Naive thymus-derived CD8-positive, alpha-beta T cell (primary cell): ENCODE results near the gene BNC1. TPM values are rescaled to one million over a fixed set of nuclear protein-coding genes. Genes with fewer than 3 reads are reported as not detected.
"Not testable (repeated sequence)": the region's sequence is repeated elsewhere in the genome, so short reads cannot be mapped to it uniquely, and the experiment has no call there.

ENCODE experiments used
- ATAC-seq, 2 donors: fragments of 150-1000 bp; cut with Tn5 transposase in 1 of 2; sonication (Bioruptor Pico), chemical (Tn5 transposase) in 1 of 2; 1 replicate in 1 of 2; 2 replicates in 1 of 2; pipeline ENCODE4 v1.10.0; 2021; ENCODE audit warnings: mild to moderate bottlenecking in 2 of 2, moderate library complexity in 2 of 2
- POLR2A ChIA-PET: fragments of 350-600 bp; sonication (Branson Sonifier 250); formaldehyde crosslinking; loops from one replicate; lab custom pipeline; 2021; ENCODE audit warnings: antibody characterized with exemption; lab: Charles Lee
- DNase-seq, 10 donors: peaks; one replicate each; pipeline versions ENCODE4 v3.0.0 to v3.0.0-alpha.2; 2020 to 2022
- H3K27ac Mint-ChIP-seq, 10 donors: one replicate each; pipeline ENCODE4 v1.8.0; 2020 to 2022; ENCODE audit warnings: mild to moderate bottlenecking in 10 of 10, mixed read lengths in 10 of 10, moderate library complexity in 4 of 10, inconsistent platforms in 1 of 10
- H3K27me3 Mint-ChIP-seq, 5 donors: one replicate each; pipeline ENCODE4 v1.8.0; 2021 to 2022; ENCODE audit warnings: mixed read lengths in 5 of 5
- H3K36me3 Mint-ChIP-seq, 3 donors: one replicate each; pipeline ENCODE4 v1.8.0; 2020 to 2022; ENCODE audit warnings: mixed read lengths in 3 of 3, mild to moderate bottlenecking in 2 of 3, inconsistent platforms in 1 of 3
- H3K4me1 Mint-ChIP-seq, 4 donors: one replicate each; pipeline ENCODE4 v1.8.0; 2021 to 2022; ENCODE audit warnings: mixed read lengths in 4 of 4
- H3K4me3 Mint-ChIP-seq, 10 donors: one replicate each; pipeline ENCODE4 v1.8.0; 2020 to 2022; ENCODE audit warnings: mild to moderate bottlenecking in 10 of 10, mixed read lengths in 10 of 10, moderate library complexity in 6 of 10, inconsistent platforms in 1 of 10
- H3K9me3 Mint-ChIP-seq, 9 donors: one replicate each; pipeline ENCODE4 v1.8.0; 2020 to 2022; ENCODE audit warnings: mixed read lengths in 9 of 9, mild to moderate bottlenecking in 3 of 9, inconsistent platforms in 1 of 9, moderate library complexity in 1 of 9
- polyA plus RNA-seq, 3 donors: library from polyadenylated mRNA; unstranded; fragments of 300-500 nt; fragmentation: Illumina TruSeq; gene quantifications; one replicate each; pipeline ENCODE4 v1.2.3, GENCODE V29; 2021
- total RNA-seq, 8 experiments: library from RNA in 2 of 8; stranded (reverse) in 2 of 8; gene quantifications; one replicate each; pipeline ENCODE4 v1.2.3 and lab custom pipeline; 2021 to 2026

The BNC1 gene
- total and polyA plus RNA-seq, 5 experiments from 2014 or later: not detected

GRCh38 chr15:83270176-83270575 is 14.3 kb downstream of the BNC1 start:
- no peak overlapping the region for H3K4me3 Mint-ChIP-seq
- H3K27ac Mint-ChIP-seq: no peak overlapping the region
- DNase-seq: no peak
- POLR2A ChIA-PET: no interaction called here
- no peak for ATAC-seq
- H3K27me3 Mint-ChIP-seq: peaks cover 14 to 46% (median 23%) of the 10 kb centered on the region in 5 donors
- peaks cover 0 to 5% (median 0%) of the 10 kb centered on the region in 9 donors for H3K9me3 Mint-ChIP-seq
- no peaks in the 10 kb centered on the region for H3K36me3 Mint-ChIP-seq
- no peaks in the 10 kb centered on the region for H3K4me1 Mint-ChIP-seq

GRCh38 chr15:83268147-83268546 is 16.3 kb downstream of the BNC1 start:
- H3K9me3 Mint-ChIP-seq: peaks cover 0 to 2% (median 0%) of the 10 kb centered on the region in 9 donors
- H3K4me1 Mint-ChIP-seq: no peaks in the 10 kb centered on the region
- no peak overlapping the region for H3K27ac Mint-ChIP-seq
- peaks cover 17 to 49% (median 26%) of the 10 kb centered on the region in 5 donors for H3K27me3 Mint-ChIP-seq
- DNase-seq (no peak), ATAC-seq (no peak)
- no peak overlapping the region for H3K4me3 Mint-ChIP-seq
- no peaks in the 10 kb centered on the region for H3K36me3 Mint-ChIP-seq
- POLR2A ChIA-PET: no interaction called here

GRCh38 chr15:83262594-83263315 is 21.7 kb downstream of the BNC1 start:
- Mint-ChIP-seq H3K4me1 (no peaks in the 10 kb centered on the region), H3K36me3 (no peaks in the 10 kb centered on the region), H3K27me3 (peaks cover 20 to 55% (median 22%) of the 10 kb centered on the region in 5 donors), H3K4me3 (no peak overlapping the region), H3K9me3 (no peaks in the 10 kb centered on the region), H3K27ac (no peak overlapping the region)
- POLR2A ChIA-PET: no interaction called here
- no peak for DNase-seq
- ATAC-seq: no peak

- H3K4me1 Mint-ChIP-seq, DNase-seq, ATAC-seq, H3K27ac Mint-ChIP-seq, H3K36me3 Mint-ChIP-seq, POLR2A ChIA-PET, H3K4me3 Mint-ChIP-seq, H3K9me3 Mint-ChIP-seq: not testable (repeated sequence)
- H3K27me3 Mint-ChIP-seq: peaks cover 21 to 59% (median 25%) of the 10 kb centered on the region in 5 donors
These were observed 22.3 kb downstream of the BNC1 start for GRCh38 chr15:83262181-83262580.

GRCh38 chr15:83250781-83251180 is 33.7 kb downstream of the BNC1 start:
- no peaks in the 10 kb centered on the region for H3K9me3 Mint-ChIP-seq
- POLR2A ChIA-PET: no interaction called here
- H3K27me3 Mint-ChIP-seq: peaks cover 31 to 69% (median 43%) of the 10 kb centered on the region in 5 donors
- ATAC-seq: no peak
- no peaks in the 10 kb centered on the region for H3K36me3 Mint-ChIP-seq
- no peak for DNase-seq
- H3K27ac Mint-ChIP-seq: no peak overlapping the region
- H3K4me1 Mint-ChIP-seq: no peaks in the 10 kb centered on the region
- H3K4me3 Mint-ChIP-seq: no peak overlapping the region

GRCh38 chr15:83249030-83249343 is 35.5 kb downstream of the BNC1 start:
- H3K27me3 Mint-ChIP-seq: peaks cover 33 to 70% (median 39%) of the 10 kb centered on the region in 5 donors

GRCh38 chr15:83248151-83249029 is 36.1 kb downstream of the BNC1 start:
- DNase-seq (peak in 5 of 10 donors; percentile 17 to 58 (median 46)), ATAC-seq (peak in 1 of 2 donors; percentile 32)
- no peak overlapping the region for H3K27ac Mint-ChIP-seq
- H3K36me3 Mint-ChIP-seq: no peaks in the 10 kb centered on the region
- no peak overlapping the region for H3K4me3 Mint-ChIP-seq
- no peaks in the 10 kb centered on the region for H3K4me1 Mint-ChIP-seq
- POLR2A ChIA-PET: no interaction called here
- no peaks in the 10 kb centered on the region for H3K9me3 Mint-ChIP-seq
- H3K27me3 Mint-ChIP-seq: peaks cover 33 to 70% (median 39%) of the 10 kb centered on the region in 5 donors

More at GRCh38 chr15:83249030-83249343, 35.5 kb downstream of the BNC1 start:
- Mint-ChIP-seq H3K27ac (no peak overlapping the region), H3K36me3 (no peaks in the 10 kb centered on the region), H3K4me3 (no peak overlapping the region), H3K9me3 (no peaks in the 10 kb centered on the region), H3K4me1 (no peaks in the 10 kb centered on the region)
- POLR2A ChIA-PET: no interaction called here
- DNase-seq (no peak), ATAC-seq (no peak)

- ATAC-seq (no peak), DNase-seq (no peak)
- H3K27me3 Mint-ChIP-seq: peaks cover 21 to 42% (median 23%) of the 10 kb centered on the region in 5 donors
- H3K27ac Mint-ChIP-seq: no peak overlapping the region
- peaks cover 0 to 4% (median 0%) of the 10 kb centered on the region in 3 donors for H3K36me3 Mint-ChIP-seq
- H3K9me3 Mint-ChIP-seq: peaks cover 0 to 15% (median 6%) of the 10 kb centered on the region in 9 donors
- no peaks in the 10 kb centered on the region for H3K4me1 Mint-ChIP-seq
- POLR2A ChIA-PET: no interaction called here
- no peak overlapping the region for H3K4me3 Mint-ChIP-seq
These were observed 40.8 kb downstream of the BNC1 start for GRCh38 chr15:83243634-83244033.

GRCh38 chr15:83230242-83230641 is 54.2 kb downstream of the BNC1 start:
- Mint-ChIP-seq H3K9me3 (peaks cover 0 to 4% (median 0%) of the 10 kb centered on the region in 9 donors), H3K4me3 (no peak overlapping the region), H3K27me3 (peaks cover 7 to 14% (median 11%) of the 10 kb centered on the region in 5 donors), H3K27ac (no peak overlapping the region), H3K36me3 (no peaks in the 10 kb centered on the region), H3K4me1 (no peaks in the 10 kb centered on the region)
- ATAC-seq: no peak
- POLR2A ChIA-PET: no interaction called here
- DNase-seq: no peak

- no peak for ATAC-seq
- POLR2A ChIA-PET: no interaction called here
- peaks cover 0 to 10% (median 0%) of the 10 kb centered on the region in 9 donors for H3K9me3 Mint-ChIP-seq
- H3K27ac Mint-ChIP-seq: peak overlapping the region in 1 of 10 donors; percentile 46
- no peak overlapping the region for H3K4me3 Mint-ChIP-seq
- no peaks in the 10 kb centered on the region for H3K4me1 Mint-ChIP-seq
- no peak for DNase-seq
- peaks cover 1 to 12% (median 9%) of the 10 kb centered on the region in 5 donors for H3K27me3 Mint-ChIP-seq
- peaks cover 0 to 9% (median 0%) of the 10 kb centered on the region in 3 donors for H3K36me3 Mint-ChIP-seq
These were observed 59.0 kb downstream of the BNC1 start for GRCh38 chr15:83225449-83225848.

GRCh38 chr15:83221781-83222180 is 62.7 kb downstream of the BNC1 start:
- H3K4me1 Mint-ChIP-seq, ATAC-seq, DNase-seq, H3K27ac Mint-ChIP-seq, H3K36me3 Mint-ChIP-seq, POLR2A ChIA-PET, H3K4me3 Mint-ChIP-seq: not testable (repeated sequence)
- Mint-ChIP-seq H3K27me3 (peaks cover 9 to 33% (median 19%) of the 10 kb centered on the region in 5 donors), H3K9me3 (peaks cover 0 to 11% (median 0%) of the 10 kb centered on the region in 9 donors)

GRCh38 chr15:83219026-83219425 is 65.4 kb downstream of the BNC1 start:
- H3K4me1 Mint-ChIP-seq: no peaks in the 10 kb centered on the region
- POLR2A ChIA-PET: no interaction called here
- H3K27ac Mint-ChIP-seq: peak overlapping the region in 1 of 10 donors; percentile 10
- H3K36me3 Mint-ChIP-seq: peaks cover 0 to 9% (median 2%) of the 10 kb centered on the region in 3 donors
- H3K4me3 Mint-ChIP-seq: no peak overlapping the region
- H3K9me3 Mint-ChIP-seq: peaks cover 0 to 11% (median 0%) of the 10 kb centered on the region in 9 donors
- ATAC-seq (no peak), DNase-seq (no peak)
- peaks cover 19 to 44% (median 27%) of the 10 kb centered on the region in 5 donors for H3K27me3 Mint-ChIP-seq

- Mint-ChIP-seq H3K27ac (no peak overlapping the region), H3K4me1 (no peaks in the 10 kb centered on the region), H3K4me3 (no peak overlapping the region), H3K36me3 (peaks cover 0 to 2% (median 0%) of the 10 kb centered on the region in 3 donors), H3K9me3 (peaks cover 0 to 3% (median 0%) of the 10 kb centered on the region in 9 donors), H3K27me3 (peaks cover 20 to 42% (median 28%) of the 10 kb centered on the region in 5 donors)
- POLR2A ChIA-PET: no interaction called here
- no peak for DNase-seq
- ATAC-seq: no peak
These were observed 69.2 kb downstream of the BNC1 start for GRCh38 chr15:83215306-83215705.
